ENCODE results near the gene IL7R. TPM values are rescaled to one million over a fixed set of nuclear protein-coding genes. Genes with fewer than 3 reads are reported as not detected.

The IL7R gene
- total RNA-seq, 1 experiment from 2014 or later: not detected

GRCh38 chr5:35826554-35826953, 30.1 kb upstream of the IL7R start:
- no peak overlapping the region for H3K18ac ChIP-seq (ENCODE audit: insufficient read length, low read depth, low read length)

More at GRCh38 chr5:35826554-35826953, 30.1 kb upstream of the IL7R start:
- Histone ChIP-seq H3K4me1 (ENCODE audit: insufficient read depth, low read length) (no peaks in the 10 kb centered on the region), H2BK15ac (ENCODE audit: low read depth, low read length) (no peak overlapping the region), H3K27ac (ENCODE audit: insufficient read length, low read depth, low read length) (no peak overlapping the region), H4K5ac (ENCODE audit: insufficient read length, low read depth, low read length) (no peak overlapping the region), H4K91ac (ENCODE audit: insufficient read length, low read depth, low read length) (no peak overlapping the region), H3K79me2 (ENCODE audit: insufficient read depth, low read length) (no peaks in the 10 kb centered on the region), H4K20me1 (ENCODE audit: control insufficient read depth, insufficient read depth, insufficient read length) (no peaks in the 10 kb centered on the region), H3K4ac (ENCODE audit: low read depth, low read length) (no peak overlapping the region), H3K27me3 (ENCODE audit: insufficient read depth, low read length) (no peaks in the 10 kb centered on the region), H3K56ac (ENCODE audit: insufficient read length, low read depth, low read length) (no peak overlapping the region), H2AFZ (ENCODE audit: low read length) (no peak overlapping the region), H3T11ph (ENCODE audit: low read length) (no peak overlapping the region), H3K9me3 (ENCODE audit: control insufficient read depth, low read depth, low read length) (no peaks in the 10 kb centered on the region), H4K8ac (replicated peaks; ENCODE audit: insufficient read length, low read depth, low read length) (no peak overlapping the region), H2BK12ac (ENCODE audit: insufficient read length, low read depth, low read length) (no peak overlapping the region), H2BK5ac (ENCODE audit: insufficient read length, low read length) (no peak overlapping the region), H3K79me1 (ENCODE audit: insufficient read depth, low read depth, low read length, poor library complexity, severe bottlenecking) (no peaks in the 10 kb centered on the region), H2BK120ac (ENCODE audit: low read depth, low read length, poor library complexity, severe bottlenecking) (no peak overlapping the region), H3K14ac (ENCODE audit: insufficient read depth, low read length) (no peak overlapping the region), H3K9ac (ENCODE audit: extremely low read depth, insufficient read length, low read length) (no peak overlapping the region), H2BK20ac (ENCODE audit: low read depth, low read length, poor library complexity, severe bottlenecking) (no peak overlapping the region), H3K4me2 (ENCODE audit: insufficient read depth, insufficient read length, low read length) (no peak overlapping the region), H3K23ac (ENCODE audit: insufficient read length, low read depth, low read length) (no peak overlapping the region), H2AK5ac (ENCODE audit: insufficient read length, low read length) (no peak overlapping the region), H3K23me2 (ENCODE audit: insufficient read length, low read depth, low read length, poor library complexity, severe bottlenecking) (no peaks in the 10 kb centered on the region)
- Mint-ChIP-seq H3K27me3 (ENCODE audit: low read depth) (peaks cover 14% of the 10 kb centered on the region), H3K9me3 (no peaks in the 10 kb centered on the region), H3K4me1 (no peaks in the 10 kb centered on the region), H3K27ac (no peak overlapping the region), H3K36me3 (ENCODE audit: insufficient read depth in 1 of 3, low read depth in 3 of 3) (no peaks in the 10 kb centered on the region; a peak in 1 of 7 replicates), H3K4me3 (no peak overlapping the region)
- DNase-seq: no peak
- TF ChIP-seq, protein P1, sequence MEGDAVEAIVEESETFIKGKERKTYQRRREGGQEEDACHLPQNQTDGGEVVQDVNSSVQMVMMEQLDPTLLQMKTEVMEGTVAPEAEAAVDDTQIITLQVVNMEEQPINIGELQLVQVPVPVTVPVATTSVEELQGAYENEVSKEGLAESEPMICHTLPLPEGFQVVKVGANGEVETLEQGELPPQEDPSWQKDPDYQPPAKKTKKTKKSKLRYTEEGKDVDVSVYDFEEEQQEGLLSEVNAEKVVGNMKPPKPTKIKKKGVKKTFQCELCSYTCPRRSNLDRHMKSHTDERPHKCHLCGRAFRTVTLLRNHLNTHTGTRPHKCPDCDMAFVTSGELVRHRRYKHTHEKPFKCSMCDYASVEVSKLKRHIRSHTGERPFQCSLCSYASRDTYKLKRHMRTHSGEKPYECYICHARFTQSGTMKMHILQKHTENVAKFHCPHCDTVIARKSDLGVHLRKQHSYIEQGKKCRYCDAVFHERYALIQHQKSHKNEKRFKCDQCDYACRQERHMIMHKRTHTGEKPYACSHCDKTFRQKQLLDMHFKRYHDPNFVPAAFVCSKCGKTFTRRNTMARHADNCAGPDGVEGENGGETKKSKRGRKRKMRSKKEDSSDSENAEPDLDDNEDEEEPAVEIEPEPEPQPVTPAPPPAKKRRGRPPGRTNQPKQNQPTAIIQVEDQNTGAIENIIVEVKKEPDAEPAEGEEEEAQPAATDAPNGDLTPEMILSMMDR (conservative IDR thresholded peaks at IDR 0.05): no peak
- no CpG with 5 or more reads among the region's 2 CpGs for WGBS (ENCODE audit: extremely low coverage, insufficient read length, low lambda C conversion rate)
